Endothelial cell of umbilical vein (primary cell): ENCODE data around the gene AUTS2. TPM values are rescaled to one million over a fixed set of nuclear protein-coding genes. Genes with fewer than 3 reads are reported as not detected.

ENCODE experiments used
- BruUV-seq: library from RNA; stranded (reverse); fragments of 400-500 nt; replicated peaks from 2 replicates; lab custom pipeline; 2021; lab: Mats Ljungman, UMichigan
- CTCF ChIA-PET: fragments of 300-600, 350-600 bp; sonication (Branson Sonifier 250); formaldehyde crosslinking; loops from one replicate; lab custom pipeline; 2021; ENCODE audit warnings: antibody characterized with exemption, inconsistent platforms; lab: Charles Lee
- POLR2A ChIA-PET: fragments of 300-600, 350-600 bp; sonication (Branson Sonifier 250); formaldehyde crosslinking; loops from one replicate; lab custom pipeline; 2021; ENCODE audit warnings: antibody characterized with exemption, inconsistent platforms; lab: Charles Lee
- DNase-seq: peaks from one replicate; pipeline ENCODE4 v3.0.0-alpha.2; 2011; ENCODE audit warnings: low read depth, low spot score
- FAIRE-seq: peaks from 2 replicates; lab custom pipeline; 2011; peaks lifted over from hg19 to GRCh38; lab: Jason Lieb, UNC
- H2AFZ ChIP-seq: 2 replicates; pipeline ENCODE4 v1.6.0; 2012; ENCODE audit warnings: low read depth, low read length, control low read depth, inconsistent platforms
- H3K27ac ChIP-seq: 2 replicates; pipeline ENCODE4 v1.5.1; 2011; ENCODE audit warnings: low read depth, mild to moderate bottlenecking, control low read depth, low read length, moderate library complexity; ENCODE audit not compliant: insufficient read depth
- H3K27me3 ChIP-seq, 2 experiments: 2 replicates each; pipeline versions ENCODE4 v1.6.0 to v1.6.1; 2011; ENCODE audit warnings: low read length in 2 of 2, mixed read lengths in 1 of 2; ENCODE audit not compliant: control insufficient read depth in 2 of 2, insufficient read depth in 2 of 2
- H3K36me3 ChIP-seq, 2 experiments: 2 replicates in 1 of 2; 3 replicates in 1 of 2; pipeline ENCODE4 v1.5.1; 2011; ENCODE audit warnings: low read length in 2 of 2, mild to moderate bottlenecking in 1 of 2, moderate library complexity in 1 of 2; ENCODE audit not compliant: control insufficient read depth in 2 of 2, insufficient read depth in 2 of 2; ENCODE audit errors: extremely low read depth in 1 of 2
- H3K4me1 ChIP-seq: 3 replicates; pipeline ENCODE4 v1.5.1; 2011; ENCODE audit warnings: mild to moderate bottlenecking, low read length; ENCODE audit not compliant: control insufficient read depth, insufficient read depth; ENCODE audit errors: extremely low read depth
- H3K4me2 ChIP-seq: 2 replicates; pipeline ENCODE4 v1.6.1; 2011; ENCODE audit warnings: low read length, control low read depth, mixed read lengths; ENCODE audit not compliant: insufficient read depth
- H3K4me3 ChIP-seq, 3 experiments: fragments of 200-600 bp in 1 of 3; sonication (generic), shearing (Covaris generic) in 1 of 3; replicated peaks in 1 of 3; 2 replicates each; pipeline ENCODE4 v1.5.1; 2011 to 2016; ENCODE audit warnings: control low read depth in 3 of 3, low read length in 3 of 3, mild to moderate bottlenecking in 2 of 3, inconsistent platforms in 1 of 3, low read depth in 1 of 3, moderate library complexity in 1 of 3; ENCODE audit not compliant: insufficient read depth in 1 of 3
- H3K79me2 ChIP-seq: 2 replicates; pipeline ENCODE4 v1.6.0; 2012; ENCODE audit warnings: low read length, inconsistent platforms; ENCODE audit not compliant: control insufficient read depth, insufficient read depth
- H3K9ac ChIP-seq: replicated peaks from 2 replicates; pipeline ENCODE3; 2011; ENCODE audit warnings: low read length, control low read depth; ENCODE audit not compliant: insufficient read depth; ENCODE audit errors: extremely low read depth
- H3K9me1 ChIP-seq: replicated peaks from 3 replicates; pipeline ENCODE4 v1.6.0; 2011; ENCODE audit warnings: mild to moderate bottlenecking, low read length; ENCODE audit not compliant: control insufficient read depth, insufficient read depth; ENCODE audit errors: extremely low read depth
- H3K9me3 ChIP-seq: replicated peaks from 2 replicates; pipeline ENCODE4 v1.5.1; 2012; ENCODE audit warnings: low read length, inconsistent platforms; ENCODE audit not compliant: control insufficient read depth, insufficient read depth
- H4K20me1 ChIP-seq: replicated peaks from 2 replicates; pipeline ENCODE3; 2011; ENCODE audit warnings: mild to moderate bottlenecking, low read length; ENCODE audit not compliant: control insufficient read depth, insufficient read depth; ENCODE audit errors: extremely low read depth
- GATA2 ChIP-seq: IDR thresholded peaks from 2 replicates; pipeline ENCODE4 v1.7.0; 2011; ENCODE audit warnings: low read depth, mild to moderate bottlenecking, moderate library complexity, mixed read lengths, low read length; ENCODE audit not compliant: insufficient read length, insufficient read depth
- MYC ChIP-seq: IDR thresholded peaks from one replicate; pipeline ENCODE4 v1.6.1; 2011; ENCODE audit warnings: mild to moderate bottlenecking, low read depth, low read length
- POLR2A ChIP-seq: IDR thresholded peaks from 2 replicates; pipeline ENCODE4 v1.6.1; 2012; ENCODE audit warnings: low read depth, mild to moderate bottlenecking, control low read depth, low read length
- POLR2AphosphoS5 ChIP-seq: IDR thresholded peaks from 2 replicates; pipeline ENCODE4 v1.6.1; 2012; ENCODE audit warnings: low read depth, mild to moderate bottlenecking, control low read depth, low read length, moderate library complexity; ENCODE audit not compliant: insufficient read depth
- dilution Hi-C: fragments of 300-500 bp; cut with MboI; formaldehyde crosslinking; loops from one replicate; pipeline ENCODE4 v1.15.0; 2019; ENCODE audit warnings: low sequenced_read_pairs; ENCODE audit not compliant: extremely low pct_ligation_motif_present
- intact Hi-C: fragments of 100-400 bp; cut with micrococcal nuclease; formaldehyde crosslinking; loops from one replicate; pipeline ENCODE4 v1.10.0; 2022
- polyA plus RNA-seq, 4 experiments: library from polyadenylated mRNA; depleted of rRNA in 3 of 4; stranded (reverse) in 3 of 4; unstranded in 1 of 4; fragments of >200 nt; gene quantifications; 2 replicates each; pipeline versions ENCODE4 v1.2.1 to v1.2.3, GENCODE V29; 2011 to 2012; ENCODE audit warnings: missing spikeins in 1 of 4
- total RNA-seq: library from RNA; stranded (reverse); gene quantifications from 2 replicates; pipeline ENCODE4 v1.2.3, GENCODE V29; 2021
- TF ChIP-seq, protein P1 (sequence below): IDR thresholded peaks from 2 replicates; pipeline ENCODE4 v1.6.1; 2011; ENCODE audit not compliant: insufficient read depth, insufficient read length
- TF ChIP-seq, protein P2 (sequence below), 2 donors: IDR thresholded peaks; 1 replicate in 1 of 2; 2 replicates in 1 of 2; pipeline ENCODE4 v1.5.1; 2011; ENCODE audit warnings: low read length in 2 of 2, mild to moderate bottlenecking in 2 of 2, moderate library complexity in 2 of 2, control low read depth in 1 of 2, inconsistent platforms in 1 of 2, low read depth in 1 of 2; ENCODE audit not compliant: insufficient read depth in 1 of 2; ENCODE audit errors: extremely low read depth in 1 of 2

AUTS2 gene
- total and polyA plus RNA-seq, 2 donors (not counting 3 experiments of a cell fraction or from before 2014, with no cell fraction given): 0.59 to 8.0 TPM

- Histone ChIP-seq H2AFZ (no peak overlapping the region), H3K9me3 (no peaks in the 10 kb centered on the region), H3K9ac (no peak overlapping the region), H4K20me1 (no peaks in the 10 kb centered on the region), H3K79me2 (no peaks in the 10 kb centered on the region), H3K27ac (no peak overlapping the region), H3K4me2 (no peak overlapping the region), H3K9me1 (no peaks in the 10 kb centered on the region), H3K4me1 (no peaks in the 10 kb centered on the region), H3K36me3 (no peaks in the 10 kb centered on the region), H3K4me3 (no peak overlapping the region), H3K27me3 (no peaks in the 10 kb centered on the region)
- POLR2A ChIA-PET: no interaction called here
- dilution Hi-C loops: no loop called here
- intact Hi-C loops: no loop called here
- CTCF ChIA-PET: no interaction called here
- no TSS peak for BruUV-seq
- no peak for DNase-seq
- FAIRE-seq: no peak
- TF ChIP-seq MYC (no peak), GATA2 (no peak)
- TF ChIP-seq, protein P1, sequence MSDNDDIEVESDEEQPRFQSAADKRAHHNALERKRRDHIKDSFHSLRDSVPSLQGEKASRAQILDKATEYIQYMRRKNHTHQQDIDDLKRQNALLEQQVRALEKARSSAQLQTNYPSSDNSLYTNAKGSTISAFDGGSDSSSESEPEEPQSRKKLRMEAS: no peak
Measured at GRCh38 chr7:70376561-70377031, 778.3 kb downstream of the AUTS2 start.

GRCh38 chr7:70377957-70378356 is 779.7 kb downstream of the AUTS2 start:
- Histone ChIP-seq H2AFZ (no peak overlapping the region), H3K4me3 (no peak overlapping the region), H3K4me2 (no peak overlapping the region), H4K20me1 (no peaks in the 10 kb centered on the region), H3K9ac (no peak overlapping the region), H3K79me2 (no peaks in the 10 kb centered on the region), H3K27ac (no peak overlapping the region), H3K27me3 (no peaks in the 10 kb centered on the region), H3K9me3 (no peaks in the 10 kb centered on the region), H3K9me1 (no peaks in the 10 kb centered on the region), H3K36me3 (no peaks in the 10 kb centered on the region), H3K4me1 (no peaks in the 10 kb centered on the region)
- BruUV-seq: no TSS peak
- dilution Hi-C loops: no loop called here
- FAIRE-seq: no peak
- no peak for DNase-seq
- no peak for TF ChIP-seq MYC
- no peak for TF ChIP-seq GATA2
- no peak for TF ChIP-seq POLR2AphosphoS5
- TF ChIP-seq POLR2A: no peak
- TF ChIP-seq, protein P2, sequence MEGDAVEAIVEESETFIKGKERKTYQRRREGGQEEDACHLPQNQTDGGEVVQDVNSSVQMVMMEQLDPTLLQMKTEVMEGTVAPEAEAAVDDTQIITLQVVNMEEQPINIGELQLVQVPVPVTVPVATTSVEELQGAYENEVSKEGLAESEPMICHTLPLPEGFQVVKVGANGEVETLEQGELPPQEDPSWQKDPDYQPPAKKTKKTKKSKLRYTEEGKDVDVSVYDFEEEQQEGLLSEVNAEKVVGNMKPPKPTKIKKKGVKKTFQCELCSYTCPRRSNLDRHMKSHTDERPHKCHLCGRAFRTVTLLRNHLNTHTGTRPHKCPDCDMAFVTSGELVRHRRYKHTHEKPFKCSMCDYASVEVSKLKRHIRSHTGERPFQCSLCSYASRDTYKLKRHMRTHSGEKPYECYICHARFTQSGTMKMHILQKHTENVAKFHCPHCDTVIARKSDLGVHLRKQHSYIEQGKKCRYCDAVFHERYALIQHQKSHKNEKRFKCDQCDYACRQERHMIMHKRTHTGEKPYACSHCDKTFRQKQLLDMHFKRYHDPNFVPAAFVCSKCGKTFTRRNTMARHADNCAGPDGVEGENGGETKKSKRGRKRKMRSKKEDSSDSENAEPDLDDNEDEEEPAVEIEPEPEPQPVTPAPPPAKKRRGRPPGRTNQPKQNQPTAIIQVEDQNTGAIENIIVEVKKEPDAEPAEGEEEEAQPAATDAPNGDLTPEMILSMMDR (IDR thresholded peaks at IDR 0.05; ENCODE audit: extremely low read depth in 1 of 2, insufficient read depth in 1 of 2, low read depth in 1 of 2, low read length in 2 of 2): no peak
- ChIA-PET CTCF (no interaction called here), POLR2A (no interaction called here)
- intact Hi-C loops: no loop called here
